ENCODE measurements around the gene CDC42EP3.

DNA sequence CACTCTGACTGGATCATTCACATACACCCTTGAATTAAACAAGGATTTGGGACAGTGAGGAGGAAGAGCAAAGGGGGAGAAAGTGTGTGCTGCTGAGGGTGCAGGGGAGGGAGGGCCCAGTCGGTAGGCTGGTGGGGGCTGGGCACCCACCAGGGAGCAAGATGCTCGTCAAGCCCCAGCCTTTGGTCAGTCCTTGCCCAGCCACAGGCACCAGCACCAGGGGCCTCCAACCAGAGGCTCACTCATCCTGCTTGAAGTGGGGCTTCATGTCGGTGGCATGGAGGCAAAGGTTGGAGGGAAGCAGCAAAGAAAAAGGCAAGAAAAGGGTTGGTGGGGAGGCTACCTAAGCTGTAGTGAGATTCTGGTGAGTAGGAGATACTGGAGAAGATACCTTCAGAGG, 21.9 kb downstream of the CDC42EP3 start:
- TF ChIP-seq, protein P1, sequence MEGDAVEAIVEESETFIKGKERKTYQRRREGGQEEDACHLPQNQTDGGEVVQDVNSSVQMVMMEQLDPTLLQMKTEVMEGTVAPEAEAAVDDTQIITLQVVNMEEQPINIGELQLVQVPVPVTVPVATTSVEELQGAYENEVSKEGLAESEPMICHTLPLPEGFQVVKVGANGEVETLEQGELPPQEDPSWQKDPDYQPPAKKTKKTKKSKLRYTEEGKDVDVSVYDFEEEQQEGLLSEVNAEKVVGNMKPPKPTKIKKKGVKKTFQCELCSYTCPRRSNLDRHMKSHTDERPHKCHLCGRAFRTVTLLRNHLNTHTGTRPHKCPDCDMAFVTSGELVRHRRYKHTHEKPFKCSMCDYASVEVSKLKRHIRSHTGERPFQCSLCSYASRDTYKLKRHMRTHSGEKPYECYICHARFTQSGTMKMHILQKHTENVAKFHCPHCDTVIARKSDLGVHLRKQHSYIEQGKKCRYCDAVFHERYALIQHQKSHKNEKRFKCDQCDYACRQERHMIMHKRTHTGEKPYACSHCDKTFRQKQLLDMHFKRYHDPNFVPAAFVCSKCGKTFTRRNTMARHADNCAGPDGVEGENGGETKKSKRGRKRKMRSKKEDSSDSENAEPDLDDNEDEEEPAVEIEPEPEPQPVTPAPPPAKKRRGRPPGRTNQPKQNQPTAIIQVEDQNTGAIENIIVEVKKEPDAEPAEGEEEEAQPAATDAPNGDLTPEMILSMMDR (IDR thresholded peaks at IDR 0.05; ENCODE audit: poor library complexity, severe bottlenecking), result no peak
- TF ChIP-seq EZH2 (IDR thresholded peaks at IDR 0.05; ENCODE audit: borderline replicate concordance, insufficient read depth, low read length, poor library complexity, severe bottlenecking) (no peak), TAF1 (IDR thresholded peaks at IDR 0.05; ENCODE audit: low read depth) (no peak), POLR2AphosphoS5 (IDR thresholded peaks at IDR 0.05) (no peak), RAD21 (conservative IDR thresholded peaks at IDR 0.05) (no peak)
- TF ChIP-seq, protein P2, sequence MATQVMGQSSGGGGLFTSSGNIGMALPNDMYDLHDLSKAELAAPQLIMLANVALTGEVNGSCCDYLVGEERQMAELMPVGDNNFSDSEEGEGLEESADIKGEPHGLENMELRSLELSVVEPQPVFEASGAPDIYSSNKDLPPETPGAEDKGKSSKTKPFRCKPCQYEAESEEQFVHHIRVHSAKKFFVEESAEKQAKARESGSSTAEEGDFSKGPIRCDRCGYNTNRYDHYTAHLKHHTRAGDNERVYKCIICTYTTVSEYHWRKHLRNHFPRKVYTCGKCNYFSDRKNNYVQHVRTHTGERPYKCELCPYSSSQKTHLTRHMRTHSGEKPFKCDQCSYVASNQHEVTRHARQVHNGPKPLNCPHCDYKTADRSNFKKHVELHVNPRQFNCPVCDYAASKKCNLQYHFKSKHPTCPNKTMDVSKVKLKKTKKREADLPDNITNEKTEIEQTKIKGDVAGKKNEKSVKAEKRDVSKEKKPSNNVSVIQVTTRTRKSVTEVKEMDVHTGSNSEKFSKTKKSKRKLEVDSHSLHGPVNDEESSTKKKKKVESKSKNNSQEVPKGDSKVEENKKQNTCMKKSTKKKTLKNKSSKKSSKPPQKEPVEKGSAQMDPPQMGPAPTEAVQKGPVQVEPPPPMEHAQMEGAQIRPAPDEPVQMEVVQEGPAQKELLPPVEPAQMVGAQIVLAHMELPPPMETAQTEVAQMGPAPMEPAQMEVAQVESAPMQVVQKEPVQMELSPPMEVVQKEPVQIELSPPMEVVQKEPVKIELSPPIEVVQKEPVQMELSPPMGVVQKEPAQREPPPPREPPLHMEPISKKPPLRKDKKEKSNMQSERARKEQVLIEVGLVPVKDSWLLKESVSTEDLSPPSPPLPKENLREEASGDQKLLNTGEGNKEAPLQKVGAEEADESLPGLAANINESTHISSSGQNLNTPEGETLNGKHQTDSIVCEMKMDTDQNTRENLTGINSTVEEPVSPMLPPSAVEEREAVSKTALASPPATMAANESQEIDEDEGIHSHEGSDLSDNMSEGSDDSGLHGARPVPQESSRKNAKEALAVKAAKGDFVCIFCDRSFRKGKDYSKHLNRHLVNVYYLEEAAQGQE (IDR thresholded peaks at IDR 0.05; ENCODE audit: borderline replicate concordance), result no peak

All from neural cell (in vitro differentiated cells).